Activated naive CD8-positive, alpha-beta T cell treated with anti-CD3 and anti-CD28 coated beads, Interleukin-2, amount 10 ng/mL, durations not matched to agents 7 days and 5 days (primary cell): ENCODE measurements around the gene ANG. TPM values are rescaled to one million over a fixed set of nuclear protein-coding genes. Genes with fewer than 3 reads are reported as not detected.
"Not testable (repeated sequence)": the region's sequence is repeated elsewhere in the genome, so short reads cannot be mapped to it uniquely, and the experiment has no call there.

Experiments used
- ATAC-seq: fragments of 150-1000 bp; cut with Tn5 transposase; one replicate; pipeline ENCODE4 v1.10.0; 2021; ENCODE audit warnings: low read depth, moderate library complexity
- POLR2A ChIA-PET: fragments of 350-600 bp; sonication (Branson Sonifier 250); formaldehyde crosslinking; loops from one replicate; lab custom pipeline; 2021; ENCODE audit warnings: antibody characterized with exemption; lab: Charles Lee
- DNase-seq: peaks from one replicate; pipeline ENCODE4 v3.0.0; 2021
- H3K27ac Mint-ChIP-seq: one replicate; pipeline ENCODE4 v1.8.0; 2022; ENCODE audit warnings: mild to moderate bottlenecking, mixed read lengths
- H3K27me3 Mint-ChIP-seq: one replicate; pipeline ENCODE4 v1.8.0; 2022; ENCODE audit warnings: mild to moderate bottlenecking, moderate library complexity, mixed read lengths
- H3K36me3 Mint-ChIP-seq: one replicate; pipeline ENCODE4 v1.8.0; 2021; ENCODE audit warnings: mild to moderate bottlenecking, mixed read lengths
- H3K4me1 Mint-ChIP-seq: one replicate; pipeline ENCODE4 v1.8.0; 2021; ENCODE audit warnings: mixed read lengths
- H3K4me3 Mint-ChIP-seq: one replicate; pipeline ENCODE4 v1.8.0; 2022; ENCODE audit warnings: mild to moderate bottlenecking, moderate library complexity, mixed read lengths
- H3K9me3 Mint-ChIP-seq: one replicate; pipeline ENCODE4 v1.8.0; 2021; ENCODE audit warnings: mixed read lengths
- total RNA-seq, 2 experiments: library from RNA; stranded (reverse); gene quantifications; one replicate each; pipeline ENCODE4 v1.2.3, GENCODE V29; 2021

ANG gene
- 1 to 10 TPM; 1.0 to 1.5 TPM for total RNA-seq

- ATAC-seq (no peak), DNase-seq (no peak)
- H3K27ac Mint-ChIP-seq: no peak within 1 kb of the TSS
- POLR2A ChIA-PET: no interaction called here
- H3K9me3 Mint-ChIP-seq: no peaks in the 10 kb centered on the region
- H3K27me3 Mint-ChIP-seq: peaks cover 4% of the 10 kb centered on the region
- H3K36me3 Mint-ChIP-seq: no peaks in the 10 kb centered on the region
- no peak within 1 kb of the TSS for H3K4me3 Mint-ChIP-seq
- H3K4me1 Mint-ChIP-seq: peaks cover 16% of the 10 kb centered on the region
Observed at GRCh38 chr14:20688167-20688839, at the start of gene ANG. TSS of gene ANG (plus strand) at chr14:20688764. CDS start at chr14:20693565, 4,801 bp downstream.

DNA sequence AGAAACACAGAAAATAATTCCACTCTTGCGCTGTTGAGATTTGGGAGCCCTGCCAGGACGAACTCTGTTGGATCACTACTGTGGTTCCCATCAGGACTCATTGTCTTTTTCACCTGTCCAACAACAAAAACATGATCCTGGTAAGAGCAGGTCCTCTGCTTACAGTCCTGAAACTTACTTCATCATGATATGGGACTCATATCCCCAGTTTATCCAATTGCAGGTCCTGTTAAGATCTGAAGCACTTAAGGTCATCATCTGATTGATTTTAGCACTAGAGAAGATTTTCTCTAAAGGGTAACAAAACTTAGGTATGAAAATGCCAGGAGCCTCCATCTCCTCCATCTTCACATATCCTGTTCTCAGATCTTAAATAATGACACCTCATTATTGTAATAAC lies 47.0 kb upstream of the ANG start, which contains the start of gene OR6S1:
Gene OR6S1, minus strand, starts transcription at position 101 of the 400 bp plus-strand sequence. Its CDS starts 0 bp downstream, at position 101.
- no peak for ATAC-seq
- POLR2A ChIA-PET: no interaction called here

GRCh38 chr14:20642182-20642581 lies 46.4 kb upstream of the ANG start:
- no peak for DNase-seq
- H3K4me3 Mint-ChIP-seq: no peak overlapping the region
- H3K27ac Mint-ChIP-seq: no peak overlapping the region
- POLR2A ChIA-PET: no interaction called here
- no peaks in the 10 kb centered on the region for H3K9me3 Mint-ChIP-seq
- H3K4me1 Mint-ChIP-seq: no peaks in the 10 kb centered on the region
- no peak for ATAC-seq
- H3K27me3 Mint-ChIP-seq: peaks cover 44% of the 10 kb centered on the region
- no peaks in the 10 kb centered on the region for H3K36me3 Mint-ChIP-seq

More for the DNA sequence above, 47.0 kb upstream of the ANG start, which contains the start of gene OR6S1:
- no peaks in the 10 kb centered on the region for H3K9me3 Mint-ChIP-seq
- no peaks in the 10 kb centered on the region for H3K36me3 Mint-ChIP-seq
- H3K4me3 Mint-ChIP-seq: no peak within 1 kb of the TSS
- H3K27me3 Mint-ChIP-seq: peaks cover 50% of the 10 kb centered on the region
- no peak for DNase-seq
- no peaks in the 10 kb centered on the region for H3K4me1 Mint-ChIP-seq
- H3K27ac Mint-ChIP-seq: no peak within 1 kb of the TSS

DNA sequence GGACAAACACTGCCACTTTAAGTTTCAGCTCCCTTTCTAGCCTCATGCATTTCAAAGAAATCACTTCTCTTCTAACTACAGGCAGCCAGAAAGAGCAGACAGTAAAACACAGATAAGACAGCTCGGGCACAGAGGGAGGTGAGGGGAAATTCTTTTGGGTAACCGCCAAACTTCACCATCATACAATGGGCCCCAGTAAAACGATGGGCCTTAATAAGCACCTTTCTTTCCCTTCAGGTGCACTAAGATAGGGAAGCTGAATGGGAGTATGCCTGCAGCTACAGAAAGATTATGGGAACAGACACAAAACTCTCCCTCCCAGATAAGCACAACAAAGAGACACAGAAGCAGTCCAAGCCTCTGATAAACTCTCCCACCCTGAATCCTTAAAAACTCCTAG lies 45.8 kb upstream of the ANG start:
- ATAC-seq, H3K9me3 Mint-ChIP-seq, H3K4me3 Mint-ChIP-seq, H3K4me1 Mint-ChIP-seq, DNase-seq, POLR2A ChIA-PET, H3K27ac Mint-ChIP-seq, H3K36me3 Mint-ChIP-seq: not testable (repeated sequence)
- H3K27me3 Mint-ChIP-seq: peaks cover 45% of the 10 kb centered on the region

DNA sequence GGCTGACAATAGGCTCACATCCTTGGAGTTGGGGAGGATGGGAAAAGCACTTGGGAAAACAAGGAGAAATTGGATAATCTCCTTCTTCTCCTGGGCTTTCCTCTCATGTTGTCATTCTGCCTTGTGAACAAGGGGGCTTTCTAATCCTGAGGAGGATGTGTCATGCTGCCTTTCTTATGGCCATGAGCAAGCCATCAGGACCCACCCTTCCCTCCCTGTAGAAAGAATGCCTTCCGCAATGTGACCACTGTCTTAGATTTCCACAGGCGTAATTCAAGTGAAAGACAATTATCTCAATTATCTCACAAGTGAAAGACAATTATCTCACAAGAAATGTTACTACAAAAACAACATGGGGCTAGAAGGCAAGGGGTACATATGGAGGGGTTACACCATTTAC lies 44.0 kb upstream of the ANG start:
- no peaks in the 10 kb centered on the region for H3K9me3 Mint-ChIP-seq
- H3K27me3 Mint-ChIP-seq: peaks cover 50% of the 10 kb centered on the region
- no peak overlapping the region for H3K27ac Mint-ChIP-seq
- no peaks in the 10 kb centered on the region for H3K36me3 Mint-ChIP-seq
- ATAC-seq (no peak), DNase-seq (no peak)
- POLR2A ChIA-PET: no interaction called here
- H3K4me3 Mint-ChIP-seq: no peak overlapping the region
- H3K4me1 Mint-ChIP-seq: no peaks in the 10 kb centered on the region

DNA sequence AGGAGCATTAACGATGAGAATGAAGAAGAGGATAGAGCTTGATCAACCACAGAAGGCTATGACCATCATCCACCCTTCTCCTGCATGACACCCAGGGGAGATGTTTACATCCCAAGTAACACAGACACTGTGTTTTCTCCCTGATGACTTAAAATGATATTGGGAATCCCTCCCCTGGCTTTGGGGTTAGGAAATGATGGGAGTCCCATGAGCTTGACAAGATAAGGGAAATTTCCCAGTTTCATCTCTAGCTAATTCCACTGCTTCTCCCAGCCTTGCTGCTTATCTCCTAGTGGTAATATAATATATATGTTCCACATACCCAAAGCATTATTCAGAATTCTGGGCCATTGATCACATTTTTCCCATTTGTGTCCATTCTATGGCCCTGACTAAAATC lies 43.1 kb upstream of the ANG start:
- Mint-ChIP-seq H3K27ac (no peak overlapping the region), H3K27me3 (peaks cover 55% of the 10 kb centered on the region), H3K4me1 (no peaks in the 10 kb centered on the region), H3K4me3 (no peak overlapping the region), H3K36me3 (no peaks in the 10 kb centered on the region), H3K9me3 (no peaks in the 10 kb centered on the region)
- POLR2A ChIA-PET: interaction anchor here (0.7 kb wide), 1 partner anchor 23 kb away, joined by 3 read pairs; no protein-coding TSS in a partner anchor
- no peak for ATAC-seq
- no peak for DNase-seq

DNA sequence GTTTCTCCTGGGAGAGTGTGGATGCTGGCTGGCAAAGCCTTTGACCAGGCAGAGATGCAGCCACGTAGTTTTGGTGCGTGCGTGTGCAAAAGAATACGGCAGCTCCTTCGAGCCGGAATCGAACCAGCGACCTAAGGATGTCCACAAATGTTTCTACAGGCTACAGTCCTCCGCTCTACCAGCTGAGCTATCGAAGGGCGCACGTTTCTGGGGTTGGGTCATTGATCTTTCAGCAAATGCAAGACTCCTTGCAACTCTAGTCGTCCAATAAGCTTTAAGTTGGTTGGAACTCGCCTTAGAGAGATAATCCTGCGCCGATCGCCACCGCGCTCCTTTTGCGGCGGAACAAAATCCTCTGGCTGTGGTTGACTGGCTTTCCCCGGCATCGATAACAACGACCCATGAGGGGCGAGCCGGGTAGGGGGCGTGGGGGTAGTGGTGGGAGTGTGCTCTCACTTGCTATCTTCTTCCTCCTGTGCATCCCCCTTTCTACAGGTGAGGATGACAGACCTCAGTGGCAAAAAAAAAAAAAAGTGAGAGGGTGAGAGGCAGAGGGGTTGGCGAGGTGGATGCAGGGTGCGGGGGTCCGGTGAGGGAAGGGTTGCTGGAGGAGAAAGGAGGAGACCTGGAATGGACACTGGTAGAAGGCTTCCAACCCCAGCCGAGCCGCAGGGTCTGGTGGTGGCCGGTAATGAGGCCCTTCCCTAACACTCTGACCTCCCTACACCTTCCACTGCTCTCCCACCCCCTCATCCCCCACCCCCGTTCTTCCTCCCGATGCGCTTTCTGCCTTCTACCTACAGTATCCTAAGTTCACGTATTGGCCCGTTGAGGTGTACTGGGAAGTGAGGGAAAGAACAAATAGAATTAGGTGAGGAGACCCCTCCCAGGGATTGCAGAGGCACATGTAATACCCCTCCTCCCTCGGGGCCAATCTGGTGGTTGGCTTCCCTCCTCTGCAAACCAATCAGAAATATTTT lies 35.3 kb upstream of the ANG start:
- DNase-seq: no peak
- Mint-ChIP-seq H3K4me3 (peak overlapping the region; percentile 61), H3K9me3 (no peaks in the 10 kb centered on the region), H3K27me3 (peaks cover 80% of the 10 kb centered on the region), H3K36me3 (no peaks in the 10 kb centered on the region), H3K27ac (no peak overlapping the region), H3K4me1 (peaks cover 26% of the 10 kb centered on the region)
- ATAC-seq: peak; percentile 39
- POLR2A ChIA-PET: interaction anchor here (0.5 to 1.0 kb wide), 3 partner anchors 28 kb away, joined by 3 read pairs; no protein-coding TSS in a partner anchor

GRCh38 chr14:20655851-20656250 lies 32.7 kb upstream of the ANG start:
- H3K4me1 Mint-ChIP-seq: peaks cover 29% of the 10 kb centered on the region
- POLR2A ChIA-PET: no interaction called here

GRCh38 chr14:20656274-20656673 lies 32.3 kb upstream of the ANG start:
- peaks cover 29% of the 10 kb centered on the region for H3K4me1 Mint-ChIP-seq
- H3K27ac Mint-ChIP-seq: no peak overlapping the region
- H3K9me3 Mint-ChIP-seq: no peaks in the 10 kb centered on the region
- POLR2A ChIA-PET: no interaction called here
- no peaks in the 10 kb centered on the region for H3K36me3 Mint-ChIP-seq
- H3K4me3 Mint-ChIP-seq: no peak overlapping the region
- no peak for ATAC-seq
- DNase-seq: no peak
- peaks cover 73% of the 10 kb centered on the region for H3K27me3 Mint-ChIP-seq

More at GRCh38 chr14:20655851-20656250, 32.7 kb upstream of the ANG start:
- DNase-seq (no peak), ATAC-seq (no peak)
- Mint-ChIP-seq H3K27me3 (peaks cover 75% of the 10 kb centered on the region), H3K9me3 (no peaks in the 10 kb centered on the region), H3K27ac (no peak overlapping the region), H3K4me3 (no peak overlapping the region), H3K36me3 (no peaks in the 10 kb centered on the region)

DNA sequence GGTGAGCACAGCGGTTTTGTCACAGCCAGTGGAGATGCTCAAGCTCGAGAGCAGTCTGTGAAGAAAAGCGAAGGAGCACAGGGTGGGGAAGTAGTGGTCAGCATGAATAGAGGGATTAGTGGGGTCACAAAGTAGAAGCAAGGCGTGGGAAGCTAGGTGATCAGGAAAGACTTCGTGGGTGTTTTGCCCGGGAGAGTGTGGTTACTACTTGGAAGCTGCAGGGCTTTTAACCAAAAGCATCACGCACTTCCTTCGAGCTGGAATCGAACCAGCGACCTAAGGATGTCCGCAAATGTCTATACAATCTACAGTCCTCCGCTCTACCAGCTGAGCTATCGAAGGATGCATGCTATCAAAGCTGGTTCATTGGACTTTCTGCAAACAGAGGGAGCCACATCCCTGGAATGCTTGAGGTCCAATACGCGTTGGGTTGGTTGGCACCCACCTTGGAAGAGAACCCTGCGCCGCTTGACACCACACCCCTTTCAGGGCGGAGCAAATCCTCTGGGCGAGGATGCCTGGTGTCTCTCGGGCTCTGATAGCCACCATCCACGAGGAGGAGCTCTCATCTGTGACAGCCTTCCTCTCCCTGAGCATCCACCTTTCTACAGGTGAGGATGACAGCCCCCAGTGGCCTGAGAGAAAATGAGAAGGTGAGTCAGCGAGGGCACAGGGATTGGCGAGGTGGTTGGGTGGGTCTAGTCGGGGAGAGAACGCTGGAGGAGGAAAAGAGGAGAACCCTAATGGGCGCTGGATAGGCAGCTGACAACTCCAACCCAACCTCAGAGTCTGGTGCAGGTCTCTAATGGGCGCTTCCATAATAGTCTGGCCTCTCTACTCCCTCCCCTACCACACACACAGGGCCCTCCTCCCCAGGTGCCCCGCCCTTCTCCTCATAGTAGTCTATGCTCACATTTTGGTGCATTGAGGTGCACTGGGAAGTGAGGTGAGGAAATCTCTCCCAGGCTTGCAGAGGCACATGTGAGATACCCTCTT lies 31.1 kb upstream of the ANG start:
- DNase-seq (no peak), ATAC-seq (peak; percentile 61)
- no peak overlapping the region for H3K4me3 Mint-ChIP-seq
- H3K36me3 Mint-ChIP-seq: no peaks in the 10 kb centered on the region
- H3K27ac Mint-ChIP-seq: no peak overlapping the region
- peaks cover 39% of the 10 kb centered on the region for H3K4me1 Mint-ChIP-seq
- no peaks in the 10 kb centered on the region for H3K9me3 Mint-ChIP-seq
- POLR2A ChIA-PET: no interaction called here
- H3K27me3 Mint-ChIP-seq: peaks cover 60% of the 10 kb centered on the region

- Mint-ChIP-seq H3K4me3 (no peak overlapping the region), H3K9me3 (no peaks in the 10 kb centered on the region), H3K27ac (no peak overlapping the region), H3K27me3 (peaks cover 53% of the 10 kb centered on the region), H3K36me3 (no peaks in the 10 kb centered on the region), H3K4me1 (peaks cover 40% of the 10 kb centered on the region)
- DNase-seq (no peak), ATAC-seq (no peak)
- POLR2A ChIA-PET: no interaction called here
Observed at GRCh38 chr14:20658246-20658645, 30.3 kb upstream of the ANG start.

DNA sequence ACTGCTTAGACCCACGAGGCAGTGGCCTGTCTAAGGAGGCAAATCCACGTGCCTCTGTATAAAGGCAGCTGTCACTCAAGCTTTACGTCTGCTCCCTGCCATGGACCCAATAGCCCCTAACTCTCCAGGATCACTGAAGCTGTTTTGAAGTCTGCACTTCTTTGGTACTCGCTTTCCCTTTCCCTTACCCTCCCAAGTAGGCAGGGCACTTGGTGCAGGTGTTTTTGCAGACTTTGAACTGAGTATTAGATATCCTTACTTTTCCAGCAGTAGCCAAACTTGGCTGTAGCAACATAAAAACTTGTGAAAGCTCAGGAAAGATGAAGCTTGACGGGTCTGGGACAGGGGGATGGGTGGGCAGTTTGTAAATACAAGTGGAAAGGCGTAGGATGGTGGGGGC lies 29.2 kb upstream of the ANG start:
- peaks cover 47% of the 10 kb centered on the region for H3K27me3 Mint-ChIP-seq
- H3K4me3 Mint-ChIP-seq: no peak overlapping the region

More for the DNA sequence above, 29.2 kb upstream of the ANG start:
- H3K36me3 Mint-ChIP-seq: no peaks in the 10 kb centered on the region
- DNase-seq (no peak), ATAC-seq (no peak)
- no peaks in the 10 kb centered on the region for H3K9me3 Mint-ChIP-seq
- POLR2A ChIA-PET: no interaction called here
- H3K4me1 Mint-ChIP-seq: peaks cover 37% of the 10 kb centered on the region
- no peak overlapping the region for H3K27ac Mint-ChIP-seq
